Hepatocyte (in vitro differentiated cells): ENCODE data around the gene TRIP12.

Experiments used
- CTCF ChIP-seq: fragments of 200-600 bp; sonication (generic); IDR thresholded peaks from 2 replicates; pipeline ENCODE4 v1.5.1; 2016; ENCODE audit warnings: antibody characterized with exemption, mild to moderate bottlenecking; ENCODE audit not compliant: poor library complexity
- EZH2 ChIP-seq: fragments of 200-600 bp; sonication (generic); IDR thresholded peaks from 2 replicates; pipeline ENCODE4 v1.6.1; 2016; ENCODE audit warnings: antibody characterized with exemption, mild to moderate bottlenecking, borderline replicate concordance
- EZH2phosphoT487 ChIP-seq: fragments of 200-600 bp; sonication (generic); IDR thresholded peaks from one replicate; pipeline ENCODE4 v1.6.1; 2018; ENCODE audit warnings: antibody characterized with exemption, mild to moderate bottlenecking, low read depth, moderate library complexity; ENCODE audit not compliant: unreplicated experiment, severe bottlenecking

GRCh38 chr2:229873123-229873581 is 48.7 kb downstream of the TRIP12 start:
- TF ChIP-seq CTCF (no peak), EZH2 (no peak), EZH2phosphoT487 (no peak)
